GM12878 (cell line): ENCODE measurements around the gene POMT2. TPM values are rescaled to one million over a fixed set of nuclear protein-coding genes. Genes with fewer than 3 reads are reported as not detected.

ENCODE experiments used
- ATAC-seq: fragments of 200-7000 bp; cut with Tn5 transposase; 3 replicates; pipeline ENCODE4 v1.9.1; 2020; ENCODE audit warnings: mild to moderate bottlenecking, moderate library complexity
- BruUV-seq: library from RNA; stranded (reverse); fragments of 400-500 nt; replicated peaks from 2 replicates; lab custom pipeline; 2021; lab: Mats Ljungman, UMichigan
- CTCF ChIA-PET: fragments of 300-600 bp; sonication (Branson Sonifier 250); formaldehyde crosslinking; extraction: SDS; loops from one replicate; lab custom pipeline; 2021; ENCODE audit warnings: inconsistent platforms; lab: Yijun Ruan, JAX
- POLR2A ChIA-PET: fragments of 350-600 bp; formaldehyde crosslinking; extraction: SDS; loops from one replicate; lab custom pipeline; 2021; ENCODE audit warnings: inconsistent platforms; lab: Charles Lee
- RAD21 ChIA-PET: fragments of 300-600 bp; sonication (Branson Sonifier 250); formaldehyde crosslinking; loops from one replicate; lab custom pipeline; 2023; ENCODE audit warnings: antibody characterized with exemption; ENCODE audit not compliant: unreplicated experiment; lab: Charles Lee
- SMC1A ChIA-PET: fragments of 300-600 bp; sonication (Branson Sonifier 250); formaldehyde crosslinking; loops from one replicate; lab custom pipeline; 2023; ENCODE audit not compliant: unreplicated experiment, uncharacterized antibody; lab: Charles Lee
- DNase-seq: peaks from one replicate; pipeline ENCODE4 v3.0.0-alpha.2; 2011; ENCODE audit warnings: low read depth, low spot score
- FAIRE-seq: peaks from 3 replicates; lab custom pipeline; 2011; peaks lifted over from hg19 to GRCh38; lab: Jason Lieb, UNC
- H2AFZ ChIP-seq: 2 replicates; pipeline ENCODE4 v1.6.0; 2011; ENCODE audit warnings: low read depth, low read length, control low read depth; ENCODE audit not compliant: control insufficient read depth
- H3K27ac ChIP-seq: 2 replicates; pipeline ENCODE4 v1.5.1; 2011; ENCODE audit warnings: control low read depth; ENCODE audit not compliant: control insufficient read depth, insufficient read depth
- H3K27me3 ChIP-seq, 2 experiments: replicated peaks in 1 of 2; 2 replicates each; pipeline versions ENCODE4 v1.6.0 to v1.6.1; 2011; ENCODE audit warnings: low read length in 1 of 2; ENCODE audit not compliant: control insufficient read depth in 2 of 2, insufficient read depth in 2 of 2
- H3K36me3 ChIP-seq, 2 experiments: 2 replicates each; pipeline ENCODE4 v1.5.1; 2011; ENCODE audit warnings: low read length in 1 of 2; ENCODE audit not compliant: control insufficient read depth in 2 of 2, insufficient read depth in 2 of 2
- H3K4me1 ChIP-seq: 2 replicates; pipeline ENCODE4 v1.6.1; 2011; ENCODE audit warnings: mild to moderate bottlenecking, low read length, moderate library complexity, mixed read lengths; ENCODE audit not compliant: control insufficient read depth, insufficient read depth
- H3K4me2 ChIP-seq: 2 replicates; pipeline ENCODE4 v1.6.0; 2011; ENCODE audit warnings: control low read depth; ENCODE audit not compliant: control insufficient read depth, insufficient read depth
- H3K4me3 ChIP-seq: fragments of 200-600 bp; sonication (generic); 2 replicates; pipeline ENCODE4 v1.5.1; 2016
- H3K79me2 ChIP-seq: 2 replicates; pipeline ENCODE4 v1.6.0; 2011; ENCODE audit warnings: low read length; ENCODE audit not compliant: control insufficient read depth, insufficient read depth
- H3K9ac ChIP-seq: 2 replicates; pipeline ENCODE4 v1.8.0; 2011; ENCODE audit warnings: low read length, control low read depth, mixed read lengths; ENCODE audit not compliant: control insufficient read depth, insufficient read depth
- H3K9me3 ChIP-seq: replicated peaks from 3 replicates; pipeline ENCODE4 v1.5.1; 2011; ENCODE audit warnings: mild to moderate bottlenecking, low read length; ENCODE audit not compliant: control insufficient read depth, insufficient read depth
- H4K20me1 ChIP-seq: 2 replicates; pipeline ENCODE4 v1.6.0; 2011; ENCODE audit not compliant: control insufficient read depth, insufficient read depth
- BCL11A ChIP-seq: IDR thresholded peaks from 2 replicates; pipeline ENCODE4 v1.6.1; 2011; ENCODE audit warnings: low read depth, low read length
- BRCA1 ChIP-seq: IDR thresholded peaks from 2 replicates; pipeline ENCODE4 v1.6.1; 2011; ENCODE audit warnings: low read depth, low read length, improper control_type of control experiment
- CBX3 ChIP-seq: fragments of 200-600 bp; sonication (generic); IDR thresholded peaks from 2 replicates; pipeline ENCODE4 v1.6.1; 2016; ENCODE audit warnings: low read depth, borderline replicate concordance
- ETV6 ChIP-seq, 2 experiments: fragments of 450-650 bp in 1 of 2; IDR thresholded peaks in 1 of 2; conservative IDR thresholded peaks in 1 of 2; 2 replicates each; pipeline ENCODE4 v1.6.1; 2014; ENCODE audit warnings: antibody characterized with exemption in 1 of 2, borderline replicate concordance in 1 of 2, low read depth in 1 of 2, mild to moderate bottlenecking in 1 of 2, moderate library complexity in 1 of 2
- FOS ChIP-seq: IDR thresholded peaks from 3 replicates; pipeline ENCODE4 v1.6.1; 2011; ENCODE audit warnings: borderline replicate concordance; ENCODE audit not compliant: insufficient read length; ENCODE audit errors: extremely low read depth
- MAX ChIP-seq: IDR thresholded peaks from 2 replicates; pipeline ENCODE4 v1.6.1; 2012; ENCODE audit warnings: low read depth, low read length, improper control_type of control experiment
- MEF2A ChIP-seq: IDR thresholded peaks from 2 replicates; pipeline ENCODE4 v1.6.1; 2011; ENCODE audit warnings: low read depth, mild to moderate bottlenecking, low read length, moderate library complexity; ENCODE audit not compliant: insufficient read depth
- SMAD1 ChIP-seq: fragments of 450-650 bp; IDR thresholded peaks from 2 replicates; pipeline ENCODE4 v1.6.1; 2018; ENCODE audit warnings: mild to moderate bottlenecking, low read depth; ENCODE audit not compliant: partially characterized antibody
- STAT1 ChIP-seq: fragments of 450-650 bp; conservative IDR thresholded peaks from 2 replicates; pipeline ENCODE4 v1.6.1; 2014; ENCODE audit warnings: antibody characterized with exemption, mild to moderate bottlenecking
- ZBTB11 ChIP-seq: fragments of 450-650 bp; formaldehyde crosslinking; IDR thresholded peaks from 2 replicates; pipeline ENCODE4 v1.5.0; 2022; ENCODE audit warnings: mild to moderate bottlenecking, missing genetic modification characterization
- WGBS: methylation state at CpG from one replicate; pipeline ENCODE4 v1.1.6; 2016; ENCODE audit warnings: low lambda C conversion rate; ENCODE audit not compliant: insufficient replicate concordance, insufficient coverage; ENCODE audit errors: missing lambda C conversion rate; 5-methylcytosine and 5-hydroxymethylcytosine counted together
- in situ Hi-C: fragments of 300-500 bp; cut with MboI; formaldehyde crosslinking; loops from 9 replicates; pipeline ENCODE4 v1.14.3; 2018; ENCODE audit warnings: mixed read lengths
- intact Hi-C: fragments of 100-400 bp; cut with micrococcal nuclease; formaldehyde crosslinking; loops from one replicate; pipeline ENCODE4 v1.14.2; 2022; ENCODE audit not compliant: unreplicated experiment
- polyA plus RNA-seq, 11 experiments: library from polyadenylated mRNA; depleted of rRNA in 4 of 11; unstranded in 6 of 11; stranded (reverse) in 5 of 11; fragments of >200 nt; fragmentation: Nextera tagmentation in 4 of 11; fragmentation: Illumina TruSeq in 1 of 11; extraction: Ambion mirVana in 4 of 11; extraction: Trizol in 1 of 11; gene quantifications; 1 replicate in 1 of 11; 2 replicates in 10 of 11; pipeline versions ENCODE4 v1.2.1 to v1.2.3, GENCODE V29; 2011 to 2016; ENCODE audit warnings: inconsistent platforms in 2 of 11, missing spikeins in 2 of 11, low read depth in 1 of 11
- total RNA-seq, 4 experiments: library from RNA; depleted of rRNA in 3 of 4; stranded (reverse); fragments of >200 nt in 3 of 4; fragmentation: Illumina TruSeq in 1 of 4; extraction: Trizol in 1 of 4; gene quantifications; 2 replicates each; pipeline versions ENCODE4 v1.2.1 to v1.2.3, GENCODE V29; 2013 to 2021

Gene POMT2
- total and polyA plus RNA-seq, 10 of the 15 experiments (the other 5 are each of a cell fraction or from before 2014, with no cell fraction given) = 0.23 to 13.9 (median 6.5) TPM

- TF ChIP-seq MAX (no peak), FOS (no peak)
These were observed 24.5 kb downstream of the POMT2 start (continued) for GRCh38 chr14:77296155-77296554.

GRCh38 chr14:77290705-77291104 lies 30.0 kb downstream of the POMT2 start:
- Histone ChIP-seq H3K4me3 (no peak overlapping the region), H3K9ac (no peak overlapping the region), H3K79me2 (no peaks in the 10 kb centered on the region), H4K20me1 (no peaks in the 10 kb centered on the region), H3K4me2 (no peak overlapping the region), H3K36me3 (peaks cover 0 to under 1% of the 10 kb centered on the region in 2 experiments; a peak in 2 of 4 replicates), H3K9me3 (no peaks in the 10 kb centered on the region), H3K4me1 (no peaks in the 10 kb centered on the region), H3K27me3 (no peaks in the 10 kb centered on the region), H2AFZ (no peak overlapping the region), H3K27ac (no peak overlapping the region)
- ChIA-PET CTCF (interaction anchor here (1.0 to 1.9 kb wide), 2 partner anchors 25 to 414 kb away, joined by 3 to 8 read pairs; no protein-coding TSS in a partner anchor), SMC1A (no interaction called here), POLR2A (no interaction called here), RAD21 (no interaction called here)
- no peak for ATAC-seq
- intact Hi-C loops (no loop called here), in situ Hi-C loops (no loop called here)
- no peak for FAIRE-seq
- DNase-seq = no peak
- 83% methylated on average over 4 of the region's 4 CpGs for WGBS
- no TSS peak for BruUV-seq
- TF ChIP-seq SMAD1 (no peak), BCL11A (no peak), MEF2A (no peak), BRCA1 (no peak), STAT1 (no peak), ETV6 (conservative IDR thresholded peaks at IDR 0.05 in 1 of 2, IDR thresholded peaks at IDR 0.05 in 1 of 2; ENCODE audit: borderline replicate concordance in 1 of 2, low read depth in 1 of 2) (no peak), CBX3 (no peak), ZBTB11 (CRISPR knock-in tag) (no peak)
